Prostate gland (tissue), 2 donors: Measurements from ENCODE around the gene RAB39A.

Source experiments
- CTCF ChIP-seq, 4 experiments: fragments of 200-600 bp in 2 of 4; fragments of 450-650 bp in 2 of 4; sonication (generic) in 2 of 4; IDR thresholded peaks; 1 replicate in 3 of 4; 2 replicates in 1 of 4; pipeline ENCODE4 v1.5.1; 2016 to 2019; ENCODE audit warnings: antibody characterized with exemption in 4 of 4, mild to moderate bottlenecking in 2 of 4, moderate library complexity in 2 of 4
- POLR2A ChIP-seq: fragments of 450-650 bp; IDR thresholded peaks from one replicate; pipeline ENCODE4 v1.6.1; 2016; ENCODE audit warnings: antibody characterized with exemption, mild to moderate bottlenecking
- POLR2AphosphoS5 ChIP-seq: sonication (generic); formaldehyde crosslinking; IDR thresholded peaks from one replicate; pipeline ENCODE4 v1.6.1; 2017; ENCODE audit warnings: antibody characterized with exemption

- TF ChIP-seq CTCF (IDR thresholded peaks at IDR 0.05) (no peak), POLR2AphosphoS5 (no peak), POLR2A (no peak)
Observed at GRCh38 chr11:108007819-108008218, 79.6 kb downstream of the RAB39A start.
